HG03135 (cell line): ENCODE results near the gene MEAF6.

Experiments
- ATAC-seq: cut with Tn5 transposase; IDR thresholded peaks from one replicate; pipeline ENCODE4 v1.9.1; 2021; ENCODE audit warnings: mild to moderate bottlenecking, moderate library complexity; ENCODE audit not compliant: unreplicated experiment

MEAF6 gene

DNA sequence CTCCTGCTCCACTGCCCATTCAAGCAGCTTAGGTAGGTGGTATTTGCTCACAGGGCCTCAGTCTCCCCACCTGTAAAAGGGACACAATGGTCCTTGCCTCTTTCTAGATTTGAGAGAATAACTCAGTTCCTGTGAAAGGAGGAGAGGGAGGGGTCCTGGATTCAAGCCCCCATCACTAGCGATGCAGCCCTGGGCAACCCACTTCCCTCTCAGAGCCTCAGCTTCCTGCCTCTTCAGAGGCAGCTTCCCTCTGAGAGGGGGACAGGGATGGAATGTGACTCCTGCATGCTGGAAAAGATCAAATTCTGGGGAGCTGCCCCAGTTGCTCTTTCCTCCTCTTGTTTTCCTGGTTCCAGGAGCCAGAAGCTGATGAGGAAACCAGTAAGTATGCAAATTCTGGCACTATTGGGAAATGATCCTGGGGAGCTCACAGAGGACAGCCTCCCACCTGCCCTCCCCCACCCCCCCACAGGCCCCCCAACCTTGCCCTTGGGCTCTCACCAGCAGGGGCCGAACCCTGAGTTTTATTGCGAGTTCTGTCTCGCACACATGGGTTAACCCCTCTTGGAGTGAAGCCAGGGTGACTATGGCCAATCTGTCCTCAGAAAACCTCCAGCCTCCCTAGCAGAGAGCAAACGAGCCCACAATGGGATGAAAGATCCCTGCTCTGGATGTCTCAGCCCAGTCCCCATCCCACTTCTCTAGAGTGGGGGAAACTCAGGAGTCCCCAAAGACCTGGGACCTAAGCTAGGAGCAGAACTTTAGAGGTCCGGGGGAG is 28.5 kb downstream of the MEAF6 start:
- ATAC-seq, result no peak

DNA sequence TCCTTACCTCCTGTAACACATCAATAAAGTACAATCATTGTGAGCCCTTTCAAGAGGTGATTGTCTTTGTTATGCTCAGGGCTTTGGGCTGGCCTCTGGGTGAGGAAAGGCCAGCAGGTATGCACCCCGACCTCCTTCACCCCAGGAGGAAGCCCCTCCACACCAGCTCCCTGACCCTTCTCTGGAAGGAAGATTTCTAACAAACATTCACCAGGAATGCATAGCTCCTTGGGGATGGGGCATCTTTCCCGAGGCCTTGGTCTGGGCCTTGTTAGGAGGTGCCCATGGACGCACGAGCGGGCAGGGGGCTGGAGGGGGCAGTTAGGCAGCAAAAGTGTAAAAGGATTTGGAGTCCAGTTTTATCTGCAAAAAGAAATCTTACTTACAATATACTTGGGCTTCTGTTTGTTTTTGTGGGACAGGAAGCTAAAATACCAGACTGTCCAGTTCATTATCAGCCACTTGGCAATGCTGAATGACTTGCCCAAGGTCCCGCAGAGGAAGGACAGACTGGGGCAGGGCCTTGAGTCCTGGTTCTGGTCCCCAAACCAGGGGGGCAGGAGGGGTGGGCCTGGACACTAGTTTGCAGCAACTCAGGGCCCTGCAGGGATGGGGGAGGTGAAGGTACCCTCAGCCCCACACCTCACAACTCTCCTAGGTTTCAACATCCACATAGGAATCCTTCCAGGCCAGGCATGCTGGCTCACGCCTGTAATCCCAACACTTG is 30.1 kb downstream of the MEAF6 start:
- ATAC-seq, result no peak

DNA sequence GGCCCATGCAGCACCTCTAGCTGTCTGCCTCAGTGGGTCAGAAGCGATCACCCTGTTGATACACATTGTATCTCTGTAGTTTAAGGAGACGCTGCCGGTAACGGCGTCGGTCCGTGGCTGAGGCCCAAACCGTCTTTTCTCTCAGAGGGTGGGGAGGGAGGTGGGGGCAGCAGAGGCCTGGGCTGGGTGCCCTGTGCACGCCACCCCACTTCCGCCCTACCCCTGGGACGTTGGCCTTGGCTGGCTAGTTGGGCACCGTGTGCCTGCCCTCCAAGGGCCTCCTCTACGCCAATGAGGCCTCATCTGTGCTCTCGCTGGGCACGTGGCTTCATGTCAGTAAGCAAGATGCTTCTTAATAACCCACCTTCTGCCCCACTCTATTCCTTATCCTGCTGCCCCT is 30.8 kb downstream of the MEAF6 start:
- ATAC-seq, result no peak

DNA sequence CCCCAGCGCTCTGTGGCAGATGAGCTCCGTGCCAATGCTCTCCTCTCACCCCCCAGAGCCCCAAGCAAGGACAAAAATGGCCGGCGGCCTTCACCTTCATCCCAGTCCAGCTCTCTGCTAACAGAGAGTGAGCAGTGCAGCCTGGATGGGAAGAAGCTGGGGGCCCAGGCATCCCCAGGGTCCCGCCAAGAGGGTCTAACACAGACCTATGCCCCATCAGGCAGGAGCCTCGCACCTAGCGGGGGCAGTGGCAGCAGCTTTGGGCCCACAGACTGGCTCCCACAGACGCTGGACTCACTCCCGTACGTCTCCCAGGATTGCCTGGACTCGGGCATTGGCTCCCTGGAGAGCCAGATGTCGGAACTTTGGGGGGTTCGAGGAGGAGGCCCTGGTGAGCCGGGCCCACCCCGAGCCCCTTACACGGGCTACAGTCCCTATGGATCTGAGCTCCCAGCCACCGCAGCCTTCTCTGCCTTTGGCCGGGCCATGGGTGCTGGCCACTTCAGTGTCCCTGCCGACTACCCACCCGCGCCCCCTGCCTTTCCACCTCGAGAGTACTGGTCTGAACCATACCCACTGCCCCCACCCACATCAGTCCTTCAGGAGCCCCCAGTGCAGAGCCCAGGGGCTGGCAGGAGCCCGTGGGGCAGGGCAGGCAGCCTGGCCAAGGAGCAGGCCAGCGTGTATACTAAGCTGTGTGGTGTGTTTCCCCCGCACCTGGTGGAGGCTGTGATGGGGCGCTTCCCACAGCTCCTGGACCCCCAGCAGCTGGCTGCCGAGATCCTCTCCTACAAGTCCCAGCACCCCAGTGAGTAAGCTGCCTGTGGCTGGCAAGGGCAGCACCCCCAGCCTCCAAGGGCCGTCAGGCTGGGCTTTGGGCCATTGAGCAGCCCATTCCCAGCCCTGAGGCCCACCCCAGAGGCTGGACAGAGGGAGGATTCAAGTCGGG is 31.5 kb downstream of the MEAF6 start:
- ATAC-seq, result no peak

DNA sequence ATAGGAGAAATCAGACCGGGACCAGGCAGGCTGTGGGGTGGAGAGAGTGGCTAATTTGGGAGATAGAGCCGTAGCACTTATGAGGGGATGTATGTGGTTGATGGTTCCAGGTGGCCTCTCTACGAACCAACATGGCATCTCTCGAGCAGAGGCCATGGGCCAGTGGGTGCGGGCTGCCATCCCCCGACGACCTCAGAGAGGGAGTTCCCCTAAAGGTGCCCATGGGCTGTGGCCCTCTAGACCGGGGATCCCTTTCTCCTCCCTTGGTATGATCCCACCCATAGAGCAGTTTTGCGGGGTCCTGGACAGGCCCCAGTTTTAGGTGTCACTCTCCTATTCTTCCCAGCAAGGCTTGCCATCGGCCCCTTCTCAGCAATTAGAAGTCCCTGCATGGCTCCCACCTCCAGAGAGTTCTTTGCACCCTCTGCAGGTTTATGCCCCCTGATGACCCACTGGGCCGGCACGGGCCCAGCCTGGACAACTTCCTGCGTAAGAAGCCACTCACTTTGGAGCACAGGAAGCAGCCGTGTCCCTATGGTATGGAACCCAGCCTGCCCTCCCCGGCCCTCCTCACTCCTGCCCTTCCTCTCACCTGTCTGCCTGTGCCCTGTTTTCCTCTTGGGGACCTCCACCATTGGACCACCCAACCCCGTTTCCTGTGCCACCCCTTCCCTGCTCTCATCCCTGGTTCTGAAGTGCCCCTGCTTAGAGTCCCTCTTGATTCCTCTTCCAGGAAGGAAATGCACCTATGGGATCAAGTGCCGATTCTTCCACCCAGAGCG is 32.4 kb downstream of the MEAF6 start:
- no peak for ATAC-seq

DNA sequence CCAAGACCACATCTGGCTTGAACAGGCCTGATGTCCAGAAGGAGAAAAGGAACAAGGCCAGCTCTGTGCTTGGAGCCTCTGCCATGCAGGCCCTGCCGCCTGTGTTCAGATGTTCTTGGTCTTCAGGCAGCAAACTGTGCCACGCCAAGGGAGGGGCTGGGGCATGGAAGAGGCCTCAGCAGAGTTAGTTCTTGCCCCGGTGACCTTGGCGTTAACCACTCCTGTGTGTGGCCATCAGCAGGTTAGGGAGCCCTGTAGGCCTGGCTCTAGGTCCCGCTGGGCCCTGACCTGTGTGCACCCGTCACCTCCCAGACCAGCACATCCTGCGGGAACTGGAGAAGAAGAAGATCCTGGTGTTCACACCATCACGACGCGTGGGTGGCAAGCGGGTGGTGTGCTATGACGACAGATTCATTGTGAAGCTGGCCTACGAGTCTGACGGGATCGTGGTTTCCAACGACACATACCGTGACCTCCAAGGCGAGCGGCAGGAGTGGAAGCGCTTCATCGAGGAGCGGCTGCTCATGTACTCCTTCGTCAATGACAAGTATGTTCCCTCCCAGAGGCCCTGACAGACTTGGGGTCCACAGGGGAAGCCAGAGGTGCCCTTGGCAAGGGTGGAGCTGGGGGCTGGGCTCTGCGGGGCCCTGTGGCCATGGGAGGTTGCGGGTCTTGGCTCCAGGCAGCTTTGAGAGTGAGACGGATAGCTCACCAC is 33.1 kb downstream of the MEAF6 start:
- ATAC-seq, result no peak

DNA sequence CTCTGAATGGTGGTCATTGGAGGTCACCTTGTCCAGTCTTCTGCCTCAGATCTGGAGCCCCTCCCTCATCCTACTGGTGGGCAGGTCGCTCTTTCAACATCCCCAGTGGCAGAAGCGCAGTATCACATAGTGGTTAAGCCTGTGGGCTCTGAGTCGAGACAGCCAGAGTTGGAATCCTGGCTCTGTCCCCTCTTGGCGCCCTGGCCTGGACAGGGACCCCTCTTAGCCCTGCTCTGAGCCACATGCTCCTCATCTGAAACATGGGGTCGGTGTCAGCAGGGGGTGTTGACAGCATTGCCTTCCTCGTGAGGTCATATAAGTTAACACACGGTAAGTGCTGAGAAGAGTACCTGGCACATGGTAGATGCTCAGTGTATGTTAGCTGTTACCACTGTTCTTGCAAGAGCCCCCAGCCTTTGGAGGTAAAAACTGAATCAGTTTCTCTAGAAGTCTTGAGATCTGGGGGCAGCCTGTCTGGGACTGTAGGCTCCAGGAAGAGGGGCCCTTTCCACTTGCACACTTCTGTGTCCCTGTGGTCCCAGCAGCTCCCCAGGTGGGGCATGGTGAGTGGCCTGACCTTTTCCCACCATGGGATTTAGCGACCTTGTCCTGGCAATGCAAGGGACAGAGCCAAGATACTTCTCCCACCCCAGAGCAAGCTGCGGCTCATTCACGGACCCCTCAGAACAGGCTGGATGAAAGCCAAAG is 33.8 kb downstream of the MEAF6 start:
- ATAC-seq, result no peak

DNA sequence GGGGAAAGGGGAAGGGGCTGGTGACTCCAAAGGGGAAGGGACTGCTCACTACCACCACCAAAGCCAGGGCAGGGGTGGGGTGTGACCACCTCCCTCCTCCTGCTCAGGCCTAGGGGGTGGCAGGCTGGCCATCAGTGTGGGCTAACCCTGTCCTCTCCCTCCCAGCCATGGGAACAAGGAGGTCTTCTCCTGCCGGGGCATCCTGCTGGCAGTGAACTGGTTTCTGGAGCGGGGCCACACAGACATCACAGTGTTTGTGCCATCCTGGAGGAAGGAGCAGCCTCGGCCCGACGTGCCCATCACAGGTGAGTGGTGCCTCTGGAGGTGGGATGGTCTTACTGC is 34.5 kb downstream of the MEAF6 start:
- no peak for ATAC-seq

DNA sequence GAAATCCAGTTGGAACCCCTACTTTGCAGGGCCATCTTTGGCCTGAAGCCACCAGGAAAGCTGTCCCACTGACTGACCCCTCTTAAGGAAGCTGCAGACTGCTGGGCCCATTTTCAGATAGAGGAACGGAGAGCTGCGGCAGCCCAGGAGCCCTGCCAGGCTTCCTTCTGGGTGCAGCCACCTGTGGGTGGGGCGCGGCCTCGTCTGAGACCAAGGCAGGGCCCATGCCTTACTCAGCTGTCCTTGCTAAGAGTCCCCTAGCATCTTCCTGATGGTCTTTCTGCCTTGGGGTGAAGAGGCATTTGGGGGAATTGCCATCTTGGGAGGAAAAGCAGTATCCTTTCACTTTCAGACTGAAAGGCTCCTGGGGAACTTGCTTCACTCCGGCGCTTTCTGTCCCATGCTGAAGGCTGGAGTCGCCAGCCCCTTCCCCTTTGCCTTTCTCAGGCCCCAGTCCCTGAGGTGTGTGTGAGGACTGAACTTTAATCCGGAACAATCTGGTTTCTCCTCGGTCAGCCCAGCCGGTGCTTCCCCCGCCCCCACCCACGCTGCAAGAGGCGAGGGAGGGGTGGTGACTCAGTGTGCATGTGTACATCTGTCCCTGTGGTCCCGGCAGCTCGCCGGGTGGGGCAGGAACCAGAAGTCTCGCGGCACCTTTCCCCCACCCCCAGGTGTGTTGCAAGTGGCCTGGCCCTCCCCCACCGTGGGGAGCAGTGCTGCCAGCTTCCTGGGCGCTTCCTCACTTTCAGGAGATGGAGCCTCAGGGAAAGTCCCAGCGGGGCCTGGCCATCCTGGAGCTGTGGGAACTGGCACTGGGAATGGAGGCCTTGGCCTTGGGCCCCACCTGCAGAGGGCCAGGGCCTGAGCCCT is 35.1 kb downstream of the MEAF6 start:
- ATAC-seq, result peak; percentile 40

DNA sequence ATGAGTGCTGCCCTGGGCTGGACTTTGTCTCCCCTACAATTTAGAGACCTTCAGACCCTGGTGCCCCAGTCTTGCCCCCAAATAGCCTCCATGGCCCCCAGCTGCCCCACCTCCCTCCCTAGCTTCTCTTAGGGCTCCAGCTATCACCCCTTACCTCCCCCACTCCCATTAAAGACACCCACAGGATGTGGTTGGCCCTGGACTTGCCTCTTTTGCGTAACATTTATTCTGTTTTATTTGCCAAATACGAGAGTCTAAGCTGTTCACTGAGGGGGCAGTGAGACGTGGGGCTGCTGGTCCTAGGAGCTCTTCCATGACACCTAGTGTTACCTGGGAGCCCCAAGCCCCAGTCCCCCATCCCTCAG is 35.7 kb downstream of the MEAF6 start:
- ATAC-seq, result no peak

DNA sequence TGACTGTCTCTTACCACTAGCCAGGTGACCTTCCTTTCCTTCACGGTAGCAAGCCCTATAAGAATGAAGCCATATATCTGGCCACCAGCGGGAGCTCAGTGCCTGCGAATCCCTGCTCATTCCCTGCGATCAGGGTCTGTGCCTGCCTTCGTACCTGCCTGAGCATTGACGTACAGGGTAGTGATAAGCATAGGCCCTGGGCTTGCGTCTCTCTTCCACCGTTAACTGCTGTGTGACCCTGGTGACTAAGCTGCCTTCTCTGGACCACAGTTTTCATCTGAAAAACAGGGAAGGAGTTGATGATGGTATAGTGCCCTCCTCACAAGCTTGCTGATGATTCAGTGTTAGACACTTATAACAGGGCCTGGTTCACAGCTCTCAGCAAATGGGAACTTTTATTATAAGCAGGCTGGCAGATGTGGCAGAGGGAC is 36.1 kb downstream of the MEAF6 start:
- ATAC-seq, result no peak

DNA sequence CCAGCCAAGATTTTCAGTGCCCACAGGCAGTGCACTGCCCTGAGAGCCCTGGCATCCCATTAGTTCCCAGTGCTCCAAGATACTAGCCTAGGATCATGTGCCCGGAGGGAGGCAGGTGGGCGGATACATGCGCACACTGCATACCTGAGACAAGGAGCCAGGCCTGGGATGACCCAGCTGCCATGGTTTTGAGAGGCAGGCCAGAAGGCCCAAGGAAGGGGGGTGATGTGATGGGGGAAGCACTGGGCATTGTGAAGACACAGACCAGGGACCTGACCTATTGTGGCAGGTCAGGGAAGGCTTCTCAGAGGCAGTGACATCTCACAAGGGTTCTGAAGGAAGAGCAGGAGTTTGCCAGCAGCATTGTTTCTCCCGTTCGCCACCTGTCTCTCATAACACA is 36.6 kb downstream of the MEAF6 start:
- no peak for ATAC-seq

DNA sequence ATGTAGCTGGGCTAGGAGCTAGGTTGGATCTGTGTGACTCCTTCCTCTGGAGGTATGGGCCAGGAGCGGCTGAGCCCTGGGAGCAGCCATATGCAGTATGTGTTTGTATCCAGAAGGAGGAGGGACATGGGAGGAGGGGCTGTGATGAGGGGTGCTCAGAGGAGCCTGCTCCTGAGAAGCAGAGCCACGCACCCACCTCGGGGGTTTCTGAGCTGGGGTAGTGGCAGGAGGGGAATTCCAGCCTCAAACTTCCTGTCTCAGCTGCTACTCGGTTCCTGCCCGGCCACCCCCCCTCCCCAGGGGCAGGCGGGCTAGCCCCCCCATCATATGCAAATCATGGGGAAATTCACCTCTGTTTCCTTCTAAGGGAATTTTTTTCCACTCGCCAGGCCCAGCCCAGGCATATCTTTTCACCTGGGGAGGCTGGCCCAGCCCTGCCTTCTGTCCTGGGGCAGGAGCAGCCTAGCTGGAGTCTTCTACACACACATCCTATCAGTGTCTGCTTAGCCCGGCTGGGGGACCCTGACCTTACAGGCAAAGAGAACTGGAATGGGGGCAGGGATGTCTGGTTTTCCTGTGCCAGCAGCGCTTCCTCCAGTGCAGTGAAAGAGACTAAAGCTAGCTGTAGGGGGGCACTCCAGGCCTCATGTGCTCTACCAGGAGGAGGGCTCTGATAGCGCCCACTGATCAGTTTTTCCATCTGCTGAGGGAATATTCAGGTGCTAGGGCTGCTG is 37.2 kb downstream of the MEAF6 start:
- ATAC-seq, result peak; percentile 38

DNA sequence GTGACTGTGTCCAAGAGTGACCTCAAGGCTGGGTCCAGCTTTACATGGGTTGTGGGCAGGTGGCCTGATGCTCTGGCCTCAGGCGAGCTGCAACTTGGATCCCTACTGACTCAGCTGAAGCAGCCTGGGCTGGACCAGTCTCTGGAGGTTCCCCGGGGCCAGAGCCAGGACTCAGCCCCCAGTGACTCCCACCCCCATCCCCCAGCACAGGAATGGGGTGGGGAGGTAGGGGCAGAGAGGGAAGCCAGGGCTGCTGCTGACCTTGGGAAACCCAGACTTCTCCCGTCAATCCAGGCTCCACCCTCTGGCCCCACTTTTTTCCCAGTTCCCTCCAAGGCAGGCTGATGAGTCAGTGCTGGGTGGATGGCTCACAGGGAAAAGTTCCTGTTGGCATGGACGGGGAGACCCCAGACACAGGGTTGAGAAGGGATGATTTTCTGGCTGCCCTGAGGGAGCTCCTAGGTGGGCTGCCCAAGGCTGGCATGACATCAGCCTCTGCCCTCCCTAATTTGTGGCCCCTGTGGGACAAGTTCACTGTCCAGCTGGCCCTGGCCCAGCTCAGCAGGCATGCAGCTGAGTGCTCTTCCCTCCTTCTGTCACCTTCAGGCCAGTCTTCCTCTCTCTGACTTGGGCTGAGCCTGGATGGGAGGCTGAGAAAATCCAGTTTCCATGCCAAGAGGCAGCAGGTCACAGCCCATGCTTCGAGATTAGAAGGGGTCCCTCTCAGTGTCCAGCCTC is 37.9 kb downstream of the MEAF6 start:
- ATAC-seq, result no peak

DNA sequence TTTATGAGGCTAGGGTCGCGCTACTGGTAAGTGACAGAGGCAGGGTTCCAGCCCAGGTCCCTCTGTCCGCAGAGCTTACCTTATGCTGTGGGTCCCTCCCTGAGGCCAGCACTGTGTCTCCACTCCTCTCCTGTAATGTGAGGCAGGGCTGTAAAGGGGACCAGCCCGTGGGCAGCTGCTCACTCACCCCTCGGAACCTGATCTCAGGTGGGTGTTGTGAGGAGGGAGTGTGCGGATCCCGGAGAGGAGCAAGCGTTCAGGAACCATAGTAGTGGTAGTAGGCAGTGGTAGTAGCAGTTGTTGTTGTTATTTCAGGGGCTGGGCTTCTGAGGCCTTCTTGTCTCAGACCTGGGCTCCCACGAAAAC is 38.5 kb downstream of the MEAF6 start:
- no peak for ATAC-seq

DNA sequence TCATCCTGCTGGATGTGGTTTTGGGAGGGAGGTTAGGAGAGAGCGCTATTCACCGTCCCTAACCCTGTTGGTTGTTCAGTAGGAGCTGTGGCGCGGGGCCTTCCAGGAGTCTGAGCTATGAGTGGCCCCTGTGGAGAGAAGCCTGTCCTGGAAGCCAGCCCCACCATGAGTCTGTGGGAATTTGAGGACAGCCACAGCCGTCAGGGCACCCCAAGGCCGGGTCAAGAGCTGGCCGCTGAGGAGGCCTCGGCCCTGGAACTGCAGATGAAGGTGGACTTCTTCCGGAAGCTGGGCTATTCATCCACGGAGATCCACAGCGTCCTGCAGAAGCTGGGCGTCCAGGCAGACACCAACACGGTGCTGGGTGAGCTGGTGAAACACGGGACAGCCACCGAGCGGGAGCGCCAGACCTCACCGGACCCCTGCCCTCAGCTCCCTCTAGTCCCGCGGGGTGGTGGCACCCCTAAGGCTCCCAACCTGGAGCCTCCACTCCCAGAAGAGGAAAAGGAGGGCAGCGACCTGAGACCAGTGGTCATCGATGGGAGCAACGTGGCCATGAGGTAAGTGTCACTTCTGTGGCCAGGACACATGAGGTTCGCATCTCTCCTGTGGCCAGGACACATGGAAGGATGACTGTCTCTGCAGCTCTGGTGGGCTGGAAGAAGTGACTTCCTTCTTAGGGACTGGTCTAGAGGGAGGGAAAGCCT is 39.0 kb downstream of the MEAF6 start:
- ATAC-seq, result no peak
